ENCODE measurements around the gene NOTCH1.

Gene NOTCH1

GRCh38 chr9:136470792-136471469, 74.9 kb downstream of the NOTCH1 start:
- in situ Hi-C loops (cut with HindIII; ENCODE audit: low sequenced_read_pairs), result no loop called here

- in situ Hi-C loops (cut with HindIII; ENCODE audit: low sequenced_read_pairs), result no loop called here
Measured at GRCh38 chr9:136470356-136470755, 75.5 kb downstream of the NOTCH1 start.

- in situ Hi-C loops (cut with HindIII; ENCODE audit: low sequenced_read_pairs), result no loop called here
Measured at GRCh38 chr9:136467766-136468165, 78.1 kb downstream of the NOTCH1 start.

- in situ Hi-C loops (cut with HindIII; ENCODE audit: low sequenced_read_pairs), result no loop called here
Measured at GRCh38 chr9:136466155-136466541, 79.7 kb downstream of the NOTCH1 start.

GRCh38 chr9:136465500-136466154, 80.2 kb downstream of the NOTCH1 start:
- in situ Hi-C loops (cut with HindIII; ENCODE audit: low sequenced_read_pairs), result no loop called here

- in situ Hi-C loops (cut with HindIII; ENCODE audit: low sequenced_read_pairs), result no loop called here
Measured at GRCh38 chr9:136464241-136464640, 81.6 kb downstream of the NOTCH1 start.

GRCh38 chr9:136463578-136463977, 82.3 kb downstream of the NOTCH1 start:
- in situ Hi-C loops (cut with HindIII; ENCODE audit: low sequenced_read_pairs), result no loop called here

- in situ Hi-C loops (cut with HindIII; ENCODE audit: low sequenced_read_pairs), result no loop called here
Measured at GRCh38 chr9:136462664-136463063, 83.2 kb downstream of the NOTCH1 start.

GRCh38 chr9:136460772-136461325, 85.0 kb downstream of the NOTCH1 start:
- in situ Hi-C loops (cut with HindIII; ENCODE audit: low sequenced_read_pairs), result no loop called here

- in situ Hi-C loops (cut with HindIII; ENCODE audit: low sequenced_read_pairs), result no loop called here
Measured at GRCh38 chr9:136459425-136459824, 86.4 kb downstream of the NOTCH1 start.

- in situ Hi-C loops (cut with HindIII; ENCODE audit: low sequenced_read_pairs), result no loop called here
Measured at GRCh38 chr9:136457326-136457725, 88.5 kb downstream of the NOTCH1 start.

GRCh38 chr9:136456258-136456657, 89.6 kb downstream of the NOTCH1 start:
- in situ Hi-C loops (cut with HindIII; ENCODE audit: low sequenced_read_pairs), result no loop called here

- in situ Hi-C loops (cut with HindIII; ENCODE audit: low sequenced_read_pairs), result no loop called here
Measured at GRCh38 chr9:136455043-136456002, 90.5 kb downstream of the NOTCH1 start.

- in situ Hi-C loops (cut with HindIII; ENCODE audit: low sequenced_read_pairs), result no loop called here
Measured at GRCh38 chr9:136454026-136454796, 91.6 kb downstream of the NOTCH1 start.

GRCh38 chr9:136453326-136453725, 92.5 kb downstream of the NOTCH1 start:
- in situ Hi-C loops (cut with HindIII; ENCODE audit: low sequenced_read_pairs), result no loop called here

GRCh38 chr9:136451221-136451877, 94.5 kb downstream of the NOTCH1 start:
- in situ Hi-C loops (cut with HindIII; ENCODE audit: low sequenced_read_pairs), result no loop called here

GRCh38 chr9:136448655-136449054, 97.2 kb downstream of the NOTCH1 start:
- in situ Hi-C loops (cut with HindIII; ENCODE audit: low sequenced_read_pairs), result no loop called here

- in situ Hi-C loops (cut with HindIII; ENCODE audit: low sequenced_read_pairs), result no loop called here
Measured at GRCh38 chr9:136447173-136447778, 98.6 kb downstream of the NOTCH1 start.

- in situ Hi-C loops (cut with HindIII; ENCODE audit: low sequenced_read_pairs), result no loop called here
Measured at GRCh38 chr9:136445799-136446198, 100.0 kb downstream of the NOTCH1 start.

All from DLD1 (cell line).